ENCODE measurements around the gene LCE2B. TPM values are rescaled to one million over a fixed set of nuclear protein-coding genes. Genes with fewer than 3 reads are reported as not detected.

Gene LCE2B
- polyA plus RNA-seq, 3 donors = not detected

- H3K9me3 ChIP-seq (replicated peaks in 1 of 2; ENCODE audit: control insufficient read depth in 1 of 2, insufficient read depth in 1 of 2, low read length in 2 of 2) = no peaks in the 10 kb centered on the region
- no CpG with 5 or more reads among the region's 1 CpG for WGBS (ENCODE audit: insufficient coverage)
- H3K4me1 Mint-ChIP-seq = no peaks in the 10 kb centered on the region
- no peaks in the 10 kb centered on the region for H3K36me3 ChIP-seq (replicated peaks in 1 of 2; ENCODE audit: control insufficient read depth in 1 of 2, insufficient read depth in 2 of 2, low read length in 2 of 2)
- no peak for DNase-seq
- H3K4me2 ChIP-seq (replicated peaks; ENCODE audit: extremely low read depth, low read length, poor library complexity, severe bottlenecking) = no peak overlapping the region
- no peak overlapping the region for H3K27ac ChIP-seq (ENCODE audit: low read depth in 1 of 2, low read length in 2 of 2)
- intact Hi-C loops (cut with micrococcal nuclease) = no loop called here
- H4K20me1 ChIP-seq (ENCODE audit: insufficient read depth, low read length) = no peaks in the 10 kb centered on the region
- no peaks in the 10 kb centered on the region for H3K36me3 Mint-ChIP-seq
- H3K4me3 Mint-ChIP-seq = no peak overlapping the region
- H3K9ac ChIP-seq (ENCODE audit: insufficient read depth, low read length, poor library complexity, severe bottlenecking) = no peak overlapping the region
- H3K79me2 ChIP-seq (ENCODE audit: insufficient read depth, low read length) = no peaks in the 10 kb centered on the region
- no peaks in the 10 kb centered on the region for H3K27me3 ChIP-seq (ENCODE audit: control insufficient read depth in 2 of 2, insufficient read depth in 2 of 2, low read length in 2 of 2)
- H2AFZ ChIP-seq (ENCODE audit: insufficient read depth, low read depth, low read length, poor library complexity, severe bottlenecking) = no peak overlapping the region
- no peak overlapping the region for H3K27ac Mint-ChIP-seq
- H3K27me3 Mint-ChIP-seq (ENCODE audit: low read depth in 3 of 3) = peaks cover 2 to 11% (median 6%) of the 10 kb centered on the region in 3 donors
- TF ChIP-seq CTCF (IDR thresholded peaks at IDR 0.05) = no peak
- H3K9me3 Mint-ChIP-seq = no peaks in the 10 kb centered on the region
- H3K4me1 ChIP-seq (ENCODE audit: control insufficient read depth in 1 of 2, insufficient read depth in 2 of 2, low read length in 2 of 2) = no peaks in the 10 kb centered on the region
- no peak overlapping the region for H3K4me3 ChIP-seq (replicated peaks in 1 of 3; ENCODE audit: low read depth in 2 of 3, low read length in 3 of 3)
These were observed 43.1 kb downstream of the LCE2B start for GRCh38 chr1:152728986-152729385.

GRCh38 chr1:152735648-152736047, 49.7 kb downstream of the LCE2B start:
- H3K9me3 ChIP-seq (replicated peaks in 1 of 2; ENCODE audit: control insufficient read depth in 1 of 2, insufficient read depth in 1 of 2, low read length in 2 of 2) = no peaks in the 10 kb centered on the region
- no peaks in the 10 kb centered on the region for H3K79me2 ChIP-seq (ENCODE audit: insufficient read depth, low read length)
- H3K27ac ChIP-seq (ENCODE audit: low read depth in 1 of 2, low read length in 2 of 2) = no peak overlapping the region
- H3K4me1 ChIP-seq (ENCODE audit: control insufficient read depth in 1 of 2, insufficient read depth in 2 of 2, low read length in 2 of 2) = no peaks in the 10 kb centered on the region
- no peak overlapping the region for H2AFZ ChIP-seq (ENCODE audit: insufficient read depth, low read depth, low read length, poor library complexity, severe bottlenecking)
- no peaks in the 10 kb centered on the region for H3K9me3 Mint-ChIP-seq
- H3K9ac ChIP-seq (ENCODE audit: insufficient read depth, low read length, poor library complexity, severe bottlenecking) = no peak overlapping the region
- no peak overlapping the region for H3K4me3 ChIP-seq (replicated peaks in 1 of 3; ENCODE audit: low read depth in 2 of 3, low read length in 3 of 3)
- H3K4me3 Mint-ChIP-seq = no peak overlapping the region
- H3K27ac Mint-ChIP-seq = peak overlapping the region in 1 of 7 donors; percentile 41
- no peak overlapping the region for H3K4me2 ChIP-seq (replicated peaks; ENCODE audit: extremely low read depth, low read length, poor library complexity, severe bottlenecking)
- intact Hi-C loops (cut with micrococcal nuclease) = no loop called here
- WGBS (ENCODE audit: insufficient coverage) = no CpG with 5 or more reads among the region's 1 CpG
- DNase-seq = no peak
- H4K20me1 ChIP-seq (ENCODE audit: insufficient read depth, low read length) = no peaks in the 10 kb centered on the region
- peaks cover 10 to 23% (median 13%) of the 10 kb centered on the region in 3 donors for H3K27me3 Mint-ChIP-seq (ENCODE audit: low read depth in 3 of 3)
- TF ChIP-seq CTCF (IDR thresholded peaks at IDR 0.05) = no peak
- H3K27me3 ChIP-seq (ENCODE audit: control insufficient read depth in 2 of 2, insufficient read depth in 2 of 2, low read length in 2 of 2) = peaks cover 0 to 2% of the 10 kb centered on the region in 2 donors
- H3K4me1 Mint-ChIP-seq = no peaks in the 10 kb centered on the region
- H3K36me3 ChIP-seq (replicated peaks in 1 of 2; ENCODE audit: control insufficient read depth in 1 of 2, insufficient read depth in 2 of 2, low read length in 2 of 2) = no peaks in the 10 kb centered on the region
- no peaks in the 10 kb centered on the region for H3K36me3 Mint-ChIP-seq

Other genes with a start within 250 kb of the LCE2B start
- not detected for gene LCE5A, start 175.3 kb upstream of the LCE2B start, polyA plus RNA-seq
- not detected for gene CRCT1, start 171.6 kb upstream of the LCE2B start, polyA plus RNA-seq
- gene LCE3E, start 119.3 kb upstream of the LCE2B start, polyA plus RNA-seq = not detected
- not detected for gene LCE3D, start 105.6 kb upstream of the LCE2B start, polyA plus RNA-seq
- not detected for gene LCE3C, start 85.9 kb upstream of the LCE2B start, polyA plus RNA-seq
- not detected for gene LCE3B, start 72.3 kb upstream of the LCE2B start, polyA plus RNA-seq
- not detected for gene LCE3A, start 63.0 kb upstream of the LCE2B start, polyA plus RNA-seq
- not detected for gene LCE2D, start 22.7 kb upstream of the LCE2B start, polyA plus RNA-seq
- gene LCE2C, start 10.8 kb upstream of the LCE2B start, polyA plus RNA-seq = not detected
- not detected for gene LCE2A, start 12.2 kb downstream of the LCE2B start, polyA plus RNA-seq
- not detected for gene LCE4A, start 22.0 kb downstream of the LCE2B start, polyA plus RNA-seq
- not detected for gene KPRP, start 71.9 kb downstream of the LCE2B start, polyA plus RNA-seq
- gene LCE1F, start 89.0 kb downstream of the LCE2B start, polyA plus RNA-seq = not detected
- not detected for gene LCE1E, start 100.1 kb downstream of the LCE2B start, polyA plus RNA-seq
- gene LCE1D, start 110.6 kb downstream of the LCE2B start, polyA plus RNA-seq = not detected
- not detected for gene LCE1C, start 120.5 kb downstream of the LCE2B start, polyA plus RNA-seq
- gene LCE1B, start 125.8 kb downstream of the LCE2B start, polyA plus RNA-seq = not detected
- not detected for gene LCE1A, start 141.3 kb downstream of the LCE2B start, polyA plus RNA-seq
- gene LCE6A, start 156.7 kb downstream of the LCE2B start, polyA plus RNA-seq = not detected
- gene LCE7A, start 173.9 kb downstream of the LCE2B start, polyA plus RNA-seq = not detected
- not detected for gene SMCP, start 192.2 kb downstream of the LCE2B start, polyA plus RNA-seq
- not detected for gene IVL, start 222.4 kb downstream of the LCE2B start, polyA plus RNA-seq